HG03442 (cell line): ENCODE data around the gene MIOX.

ENCODE experiments used
- ATAC-seq: cut with Tn5 transposase; IDR thresholded peaks from one replicate; pipeline ENCODE4 v1.9.1; 2021; ENCODE audit warnings: mild to moderate bottlenecking, moderate library complexity; ENCODE audit not compliant: unreplicated experiment

The MIOX gene

DNA sequence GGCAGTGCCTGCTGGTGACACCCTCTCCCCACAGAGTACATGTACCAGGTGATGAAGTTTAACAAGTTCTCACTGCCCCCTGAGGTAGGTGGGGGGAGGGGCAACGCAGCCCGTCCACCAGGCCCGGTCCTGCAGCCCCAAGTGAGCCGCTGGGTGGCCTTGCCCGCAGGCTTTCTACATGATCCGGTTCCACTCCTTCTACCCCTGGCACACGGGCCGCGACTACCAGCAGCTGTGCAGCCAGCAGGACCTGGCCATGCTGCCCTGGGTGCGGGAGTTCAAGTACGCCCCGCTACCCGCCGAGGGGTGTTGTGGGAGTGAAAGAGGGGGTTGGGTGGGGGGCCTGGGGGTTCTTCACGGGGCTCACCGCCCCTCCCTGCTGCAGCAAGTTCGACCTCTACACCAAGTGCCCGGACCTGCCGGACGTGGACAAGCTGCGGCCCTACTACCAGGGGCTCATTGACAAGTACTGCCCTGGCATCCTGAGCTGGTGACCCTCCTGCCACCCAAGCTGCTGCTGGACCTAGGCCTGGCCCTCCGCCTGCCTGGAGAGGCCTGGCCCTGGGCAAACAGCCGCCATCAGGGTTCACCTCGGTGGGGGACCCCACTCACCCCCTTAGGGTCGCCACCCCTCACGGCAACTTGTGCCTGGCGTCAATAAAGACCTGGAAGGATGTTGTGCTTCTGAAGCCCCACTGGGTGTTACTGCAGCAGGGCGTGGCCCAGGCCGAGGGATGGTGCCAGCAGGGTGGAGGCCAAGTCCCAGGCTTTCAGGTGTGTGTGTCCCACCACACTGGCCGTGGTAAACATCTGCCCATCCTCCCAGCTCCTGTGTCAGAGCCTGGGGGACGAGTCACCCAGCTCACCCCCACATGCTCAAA lies 2.9 kb downstream of the MIOX start:
- no peak for ATAC-seq

DNA sequence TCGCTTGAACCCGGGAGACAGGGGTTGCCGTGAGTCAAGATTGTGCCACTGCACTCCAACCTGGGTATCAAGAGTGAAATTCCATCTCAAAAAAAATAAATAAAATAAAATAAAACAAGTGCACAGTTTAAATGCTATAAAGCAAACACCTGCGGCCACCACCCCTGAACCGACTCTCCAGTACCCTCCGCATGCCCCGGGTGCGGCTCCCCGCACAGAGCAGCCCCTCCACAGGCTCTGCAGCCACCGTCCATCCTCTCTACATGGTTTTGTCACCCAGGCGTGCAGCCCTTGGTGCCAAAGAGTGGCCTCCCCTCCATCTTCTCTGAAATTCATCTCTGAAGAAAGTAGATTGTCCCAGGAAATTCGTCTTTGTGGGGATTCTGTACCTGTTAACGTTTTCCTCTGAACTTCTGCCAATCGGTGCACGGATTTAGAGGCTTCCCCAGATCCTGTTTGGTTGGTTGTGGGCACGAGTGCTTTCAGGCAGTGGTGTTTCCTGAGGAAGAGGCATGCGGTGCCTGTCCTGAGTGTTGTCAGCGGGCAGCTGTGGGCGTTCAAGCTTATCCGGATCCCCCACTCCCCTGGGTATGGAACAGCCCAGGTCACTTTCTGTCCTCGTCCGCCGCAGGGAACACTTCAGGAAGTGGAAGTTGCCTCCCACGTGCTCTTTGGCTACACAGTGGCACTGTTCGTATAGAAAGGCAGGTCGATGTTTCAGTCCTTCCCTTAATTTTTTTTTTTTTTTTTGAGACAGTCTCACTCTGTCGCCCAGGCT lies 4.1 kb downstream of the MIOX start:
- no peak for ATAC-seq

GRCh38 chr22:50497093-50497492 lies 10.4 kb downstream of the MIOX start:
- no peak for ATAC-seq

DNA sequence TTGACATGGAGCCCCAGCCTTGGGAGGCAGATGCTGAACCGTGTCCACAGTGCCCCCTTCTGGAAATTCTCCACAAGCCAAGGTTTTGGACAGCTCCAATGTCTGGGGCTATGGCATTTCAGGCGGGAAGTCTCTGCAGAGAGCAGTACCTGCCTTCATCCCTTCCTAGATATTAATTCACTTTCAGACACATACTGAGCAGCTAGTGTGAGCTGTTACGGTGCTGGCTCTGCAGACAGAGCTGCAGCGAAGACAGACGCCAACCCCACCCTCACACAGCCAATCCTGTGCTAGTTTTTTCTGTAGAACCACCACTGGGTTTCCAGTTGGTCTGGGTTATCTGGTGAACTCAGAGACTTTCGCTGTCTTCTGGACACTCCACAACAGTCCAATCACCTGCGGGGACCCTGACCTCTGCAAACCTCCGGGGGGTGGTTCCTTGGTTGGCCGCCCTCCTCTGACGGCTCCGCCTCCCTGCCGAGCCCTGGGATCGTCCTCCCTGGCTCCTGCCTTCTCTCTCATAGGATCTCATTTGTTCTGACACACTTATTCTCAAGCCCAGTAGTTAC lies 11.7 kb downstream of the MIOX start:
- no peak for ATAC-seq

- ATAC-seq = no peak
Observed at GRCh38 chr22:50500452-50500851, 13.8 kb downstream of the MIOX start.

DNA sequence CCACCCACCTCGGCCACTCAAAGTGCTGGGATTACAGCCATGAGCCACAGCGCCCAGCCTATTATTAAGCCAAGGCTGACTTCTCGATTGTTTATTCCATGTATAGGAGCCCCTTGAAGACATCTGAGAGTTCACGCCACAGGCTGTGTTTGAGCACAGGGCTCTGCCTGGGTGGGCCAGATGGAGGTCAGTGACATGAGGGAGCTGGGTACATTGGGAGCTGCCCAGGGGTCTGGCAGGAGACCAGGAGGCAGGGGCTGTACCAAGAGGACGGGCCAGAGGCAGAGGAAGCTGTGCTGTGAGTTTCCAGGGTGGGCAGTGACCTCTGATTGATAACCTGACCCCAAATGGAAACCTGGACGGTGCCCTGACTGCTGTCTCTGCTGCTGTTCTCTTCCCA lies 15.4 kb downstream of the MIOX start:
- no peak for ATAC-seq

GRCh38 chr22:50502628-50503474 lies 16.2 kb downstream of the MIOX start:
- ATAC-seq = no peak

DNA sequence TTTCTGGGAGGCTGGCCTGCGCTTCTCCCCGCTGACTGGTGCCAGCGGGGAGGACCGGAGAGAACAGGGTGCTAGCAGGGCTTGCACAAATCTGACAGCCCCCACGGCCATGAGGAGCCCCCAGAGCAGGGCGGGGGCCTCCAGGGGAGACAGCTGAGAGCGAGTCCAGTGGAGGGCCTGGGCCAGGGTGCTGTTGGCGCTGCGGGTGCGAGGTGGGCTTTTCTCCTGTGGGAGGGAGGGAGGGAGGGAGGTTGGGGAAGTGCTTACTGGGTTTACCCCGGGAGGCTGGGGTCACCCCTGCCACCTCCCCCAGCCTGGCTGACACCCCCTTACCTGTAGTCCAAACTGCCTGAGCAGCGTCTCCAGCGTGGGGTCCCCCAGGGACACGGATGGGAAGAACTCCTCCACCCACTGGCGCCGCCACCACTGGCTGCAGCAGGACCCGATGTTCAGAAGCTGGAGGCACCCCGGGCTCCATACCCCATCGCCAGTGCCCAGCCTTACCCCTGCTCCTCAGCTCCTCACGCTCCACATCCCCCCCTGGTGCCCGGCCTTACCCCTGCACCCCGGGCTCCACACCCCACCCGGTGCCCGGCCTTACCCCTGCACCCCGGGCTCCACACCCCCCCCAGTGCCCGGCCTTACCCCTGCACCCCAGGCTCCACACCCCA lies 17.0 kb downstream of the MIOX start:
- ATAC-seq = no peak

DNA sequence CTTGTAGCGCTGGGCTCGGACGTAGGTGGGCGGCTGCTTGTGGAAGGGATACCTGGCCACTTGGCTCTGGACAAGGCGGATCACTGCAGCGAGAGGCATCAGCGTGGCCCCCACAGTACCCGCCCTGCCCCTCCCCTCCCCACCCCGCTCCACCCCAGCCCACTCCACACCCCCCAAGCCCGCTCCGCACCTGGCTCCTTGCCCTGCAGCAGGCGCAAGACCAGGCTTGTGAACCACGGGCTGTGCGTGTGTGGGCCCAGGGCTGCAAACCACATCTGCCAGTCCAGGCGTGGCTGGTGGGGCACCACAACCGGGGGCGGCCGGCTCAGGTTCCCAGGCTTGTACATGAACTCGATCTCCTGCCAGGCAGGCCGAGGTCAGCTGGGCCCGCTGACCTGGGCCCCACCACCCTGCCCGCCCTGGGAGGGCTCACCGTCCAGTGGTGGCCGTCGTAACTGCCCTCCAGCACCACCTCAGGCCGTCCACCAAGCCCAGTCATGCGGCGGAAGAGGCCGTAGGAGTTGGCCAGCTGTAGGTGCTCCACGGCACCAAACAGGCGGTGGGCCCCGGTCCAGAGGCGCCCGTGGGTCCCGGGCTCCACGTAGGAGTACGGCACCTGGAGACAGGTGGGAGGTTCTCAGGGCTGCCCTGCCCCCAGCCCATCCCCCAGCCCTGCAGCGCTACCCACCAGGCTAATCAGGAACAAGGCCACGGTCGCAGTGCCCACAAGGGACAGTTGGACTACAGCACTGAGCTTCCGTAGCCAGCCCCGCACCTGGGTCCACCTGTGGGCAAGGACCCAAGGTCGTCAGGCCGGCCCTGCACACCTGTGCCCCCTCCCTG lies 17.9 kb downstream of the MIOX start:
- no peak for ATAC-seq

DNA sequence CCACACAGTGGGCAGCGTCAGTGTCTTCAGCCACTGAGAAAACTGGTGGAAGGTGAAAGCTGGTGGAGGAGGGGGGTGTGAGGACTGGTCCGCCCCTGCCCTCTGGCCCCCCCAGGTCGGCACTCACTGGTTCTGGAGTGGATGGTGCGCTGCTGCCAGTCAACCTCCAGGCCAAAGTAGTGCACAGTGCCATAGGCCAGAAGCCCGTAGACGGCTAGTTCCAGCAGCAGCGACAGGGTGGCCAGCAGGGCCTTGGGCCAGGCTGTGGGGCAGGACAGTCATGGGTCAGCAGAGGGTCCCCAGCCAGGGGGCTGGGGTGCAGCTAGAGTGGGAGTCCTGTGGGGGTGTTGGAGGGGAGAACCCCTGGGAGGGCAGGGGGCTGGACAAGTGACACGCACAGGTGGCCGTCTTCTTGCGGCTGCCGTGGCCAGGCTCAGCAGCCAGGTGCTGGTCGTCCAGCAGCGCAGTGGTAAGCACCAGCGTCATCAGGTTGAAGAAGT lies 18.7 kb downstream of the MIOX start:
- no peak for ATAC-seq

DNA sequence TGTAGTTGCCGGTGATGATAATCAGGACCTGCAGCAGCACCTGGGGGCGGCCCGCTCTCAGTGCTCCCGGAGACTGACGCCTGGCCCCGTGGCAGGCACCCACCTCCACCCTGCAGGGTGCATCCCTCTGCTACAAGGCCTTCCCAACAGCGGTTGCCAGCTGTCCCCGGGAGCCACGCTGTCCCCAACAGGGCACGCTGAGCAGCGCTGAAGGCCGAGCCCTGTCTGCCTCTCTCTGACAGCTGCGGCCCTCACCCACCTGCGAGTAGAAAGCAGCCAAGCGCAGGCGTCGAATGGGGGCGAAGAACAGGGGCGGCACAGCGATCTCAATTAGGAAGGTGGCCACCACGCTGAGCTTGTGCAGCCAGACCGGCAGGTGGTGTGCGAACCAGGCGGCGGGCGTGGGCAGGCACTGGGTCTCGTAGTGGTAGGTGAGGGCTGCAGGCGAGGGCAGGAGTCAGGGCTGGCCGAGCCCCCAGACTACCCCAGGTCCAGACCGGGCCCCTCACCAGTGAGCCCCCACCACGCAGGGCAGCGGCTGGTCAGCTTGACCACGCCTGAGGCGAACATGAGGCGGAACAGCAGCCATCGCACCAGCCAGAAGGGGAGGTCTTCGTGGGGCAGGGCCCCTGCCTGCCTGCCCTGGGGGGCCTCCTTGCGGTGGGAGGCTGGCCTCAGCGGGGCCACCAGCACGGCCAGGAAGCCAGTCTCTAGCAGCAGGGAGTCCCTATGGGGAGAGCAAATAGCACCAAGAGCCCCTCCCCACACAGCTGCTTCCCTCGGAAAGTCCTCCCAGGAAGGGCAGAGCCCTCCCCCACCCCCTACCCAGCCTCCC lies 19.3 kb downstream of the MIOX start:
- ATAC-seq = no peak

DNA sequence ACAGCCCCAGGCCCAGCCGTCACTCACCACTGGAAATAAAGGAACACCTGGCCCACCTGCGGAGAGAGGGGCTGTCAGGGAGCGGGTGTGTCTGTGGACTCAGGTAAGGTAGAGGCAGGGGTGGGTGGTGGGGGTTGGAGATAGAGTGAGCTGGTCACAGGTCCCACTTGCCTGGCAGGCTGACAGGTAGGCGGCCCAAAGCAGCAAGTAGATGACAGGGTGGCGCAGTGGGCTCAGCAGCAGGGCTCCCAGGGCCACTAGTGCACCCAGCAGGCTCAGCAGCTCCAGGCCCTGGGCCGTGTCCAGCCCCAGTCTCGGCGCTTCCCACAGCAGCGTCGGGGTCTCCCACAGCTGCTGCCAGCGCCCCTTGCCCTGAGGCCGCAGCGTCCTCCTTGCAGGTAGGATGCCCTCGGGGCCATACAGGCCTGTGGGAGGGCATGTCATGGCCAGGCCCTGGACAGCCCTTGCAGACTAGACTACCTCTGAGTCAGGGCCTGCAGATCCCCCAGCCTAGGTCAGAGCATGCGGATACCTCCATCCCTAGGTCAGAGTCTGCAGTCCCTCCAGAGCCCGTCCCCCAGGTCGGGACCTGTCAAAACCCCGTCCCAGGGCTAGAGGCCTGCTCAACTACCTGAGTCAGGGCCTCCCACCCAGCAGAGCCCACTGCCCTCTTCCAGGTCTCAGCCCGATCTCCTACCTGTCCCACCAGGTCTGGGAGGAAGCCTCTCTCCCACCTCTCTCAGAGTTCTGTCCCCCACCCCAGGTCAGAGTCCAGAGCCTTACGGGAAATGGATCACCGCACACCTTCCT lies 20.2 kb downstream of the MIOX start:
- peak; percentile 3 for ATAC-seq

GRCh38 chr22:50507421-50507990 lies 20.8 kb downstream of the MIOX start, which contains the start of gene LMF2:
Gene LMF2, minus strand, starts transcription at chr22:50507702. Its CDS starts 27 bp downstream, at chr22:50507675.
- peak; percentile 51 for ATAC-seq

GRCh38 chr22:50507991-50508884 lies 21.6 kb downstream of the MIOX start, which contains the start of gene NCAPH2:
Gene NCAPH2, plus strand, starts transcription at chr22:50508224. Its CDS starts 114 bp downstream, at chr22:50508338.
- ATAC-seq = peak; percentile 59

DNA sequence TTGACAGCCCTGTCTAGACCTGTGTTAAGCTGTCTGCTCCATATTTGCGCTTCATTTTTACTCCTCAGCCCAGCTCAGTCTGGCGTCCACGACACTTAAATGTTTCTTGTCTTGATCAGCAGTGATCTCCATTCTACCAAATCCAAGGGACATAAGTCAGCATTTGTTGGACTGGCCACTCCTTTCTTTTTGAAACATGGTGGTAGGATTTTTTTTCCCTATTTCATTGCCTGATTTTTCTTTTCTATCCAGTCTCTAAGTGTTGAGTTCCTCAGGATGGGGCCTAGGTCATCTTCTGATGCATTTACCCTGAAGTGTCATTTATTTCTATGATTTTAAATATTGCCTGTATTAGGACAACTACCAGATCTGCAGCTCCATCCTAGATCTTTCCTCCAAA lies 22.2 kb downstream of the MIOX start:
- ATAC-seq = no peak

DNA sequence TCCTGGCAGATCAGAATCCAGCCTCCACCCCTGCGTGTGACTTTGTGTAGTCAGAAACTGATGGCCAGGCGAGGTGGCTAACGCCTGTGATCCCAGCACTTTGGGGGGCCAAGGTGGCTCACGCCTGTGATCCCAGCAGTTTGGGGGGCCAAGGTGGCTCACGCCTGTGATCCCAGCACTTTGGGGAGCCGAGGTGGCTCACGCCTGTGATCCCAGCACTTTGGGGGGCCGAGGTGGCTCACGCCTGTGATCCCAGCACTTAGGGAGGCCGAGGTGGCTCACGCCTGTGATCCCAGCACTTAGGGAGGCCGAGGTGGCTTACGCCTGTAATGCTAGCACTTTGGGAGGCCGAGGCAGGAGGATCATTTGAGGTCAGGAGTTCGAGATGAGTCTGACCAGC lies 26.5 kb downstream of the MIOX start:
- ATAC-seq = no peak
